Body of pancreas (tissue), 4 donors: Measurements from ENCODE around the gene EPB42. TPM values are rescaled to one million over a fixed set of nuclear protein-coding genes. Genes with fewer than 3 reads are reported as not detected.
"Not testable (repeated sequence)": the region's sequence is repeated elsewhere in the genome, so short reads cannot be mapped to it uniquely, and the experiment has no call there.

Experiments used
- ATAC-seq: fragments of 150-250 bp; one replicate; pipeline ENCODE4 v1.9.1; 2016
- DNase-seq, 4 donors: peaks; one replicate each; pipeline ENCODE4 v3.0.0-alpha.2; 2019
- H3K27ac ChIP-seq, 4 donors: fragments of 200-600 bp; sonication (generic); 1 replicate in 3 of 4; 2 replicates in 1 of 4; pipeline versions ENCODE4 v1.5.1 to v1.6.1; 2016 to 2019; ENCODE audit warnings: mild to moderate bottlenecking in 1 of 4, mixed read lengths in 1 of 4, moderate library complexity in 1 of 4
- H3K27me3 ChIP-seq, 2 donors: fragments of 200-600 bp; sonication (generic); one replicate each; pipeline ENCODE4 v1.6.0; 2016; ENCODE audit warnings: mild to moderate bottlenecking in 1 of 2
- H3K36me3 ChIP-seq, 2 donors: fragments of 200-600 bp; sonication (generic); replicated peaks in 1 of 2; 2 replicates each; pipeline ENCODE4 v1.5.1; 2016; ENCODE audit warnings: low read depth in 2 of 2; ENCODE audit not compliant: insufficient read depth in 1 of 2
- H3K4me1 ChIP-seq: fragments of 200-600 bp; sonication (generic); one replicate; pipeline ENCODE4 v1.6.0; 2016
- H3K4me3 ChIP-seq, 2 donors: fragments of 200-600 bp; sonication (generic); 1 replicate in 1 of 2; 2 replicates in 1 of 2; pipeline ENCODE4 v1.5.1; 2016 to 2019
- H3K9me3 ChIP-seq, 3 donors: fragments of 200-600 bp; sonication (generic); 1 replicate in 2 of 3; 2 replicates in 1 of 3; pipeline ENCODE4 v1.5.1; 2016
- CTCF ChIP-seq, 7 experiments: fragments of 450-650 bp in 4 of 7; fragments of 200-600 bp in 3 of 7; sonication (generic) in 3 of 7; IDR thresholded peaks; one replicate each; pipeline ENCODE4 v1.5.1; 2016 to 2019; ENCODE audit warnings: antibody characterized with exemption in 7 of 7
- POLR2A ChIP-seq, 3 donors: fragments of 450-650 bp; IDR thresholded peaks; one replicate each; pipeline ENCODE4 v1.6.1; 2016; ENCODE audit warnings: antibody characterized with exemption in 3 of 3, mild to moderate bottlenecking in 2 of 3
- WGBS, 2 donors: methylation state at CpG; one replicate each; pipeline ENCODE4 v1.1.5; 2017; 5-methylcytosine and 5-hydroxymethylcytosine counted together
- intact Hi-C: fragments of 100-400 bp; cut with DNase I; formaldehyde crosslinking; loops from one replicate; pipeline ENCODE4 v1.15.1; 2023
- total RNA-seq, 2 donors: library from RNA; depleted of rRNA; stranded (reverse); fragments of >200 nt; gene quantifications; one replicate each; pipeline ENCODE4 v1.1.0, GENCODE V29; 2016

EPB42 gene
- total RNA-seq, 2 donors from 2014 or later = not detected

- Histone ChIP-seq H3K27me3 (no peaks in the 10 kb centered on the region), H3K4me1 (no peaks in the 10 kb centered on the region), H3K9me3 (no peaks in the 10 kb centered on the region), H3K4me3 (no peak overlapping the region), H3K27ac (no peak overlapping the region), H3K36me3 (no peaks in the 10 kb centered on the region)
- DNase-seq = no peak
- intact Hi-C loops = loop anchor here (5.0 kb wide), 1 partner anchor 56 kb away; no protein-coding TSS in a partner anchor
- ATAC-seq = no peak
- TF ChIP-seq POLR2A (IDR thresholded peaks at IDR 0.05) = no peak
- no peak for TF ChIP-seq CTCF (IDR thresholded peaks at IDR 0.05)
- WGBS, 2 donors = 90 to 92% methylated on average over 18 to 47 of the region's 57 CpGs
Measured at GRCh38 chr15:43226436-43227305, 5.9 kb upstream of the EPB42 start.

- not testable (repeated sequence) for H3K36me3 ChIP-seq, ATAC-seq, H3K9me3 ChIP-seq, H3K4me3 ChIP-seq, DNase-seq, H3K27ac ChIP-seq, H3K4me1 ChIP-seq, H3K27me3 ChIP-seq
- 72 to 82% methylated on average over 12 of the region's 12 CpGs for WGBS, 2 donors
- intact Hi-C loops = loop anchor here (5.0 kb wide), 1 partner anchor 56 kb away; no protein-coding TSS in a partner anchor
Measured at GRCh38 chr15:43225950-43226255, 5.1 kb upstream of the EPB42 start.

GRCh38 chr15:43225201-43225949 is 4.6 kb upstream of the EPB42 start:
- H3K4me1 ChIP-seq = no peaks in the 10 kb centered on the region
- no peaks in the 10 kb centered on the region for H3K9me3 ChIP-seq
- no peak overlapping the region for H3K27ac ChIP-seq
- no peaks in the 10 kb centered on the region for H3K27me3 ChIP-seq
- intact Hi-C loops = loop anchor here (5.0 kb wide), 1 partner anchor 57 kb away; no protein-coding TSS in a partner anchor
- ATAC-seq = peak; percentile 78
- 33 to 41% methylated on average over 13 to 16 of the region's 16 CpGs for WGBS, 2 donors
- peak; percentile 40 to 61 (median 57) for DNase-seq
- no peaks in the 10 kb centered on the region for H3K36me3 ChIP-seq
- TF ChIP-seq CTCF (IDR thresholded peaks at IDR 0.05) = peak; percentile 52 to 73 (median 65)
- TF ChIP-seq POLR2A (IDR thresholded peaks at IDR 0.05) = no peak
- H3K4me3 ChIP-seq = no peak overlapping the region

GRCh38 chr15:43221422-43221821 is 604 bp upstream of the EPB42 start:
- Histone ChIP-seq H3K4me1 (no peaks in the 10 kb centered on the region), H3K9me3 (no peaks in the 10 kb centered on the region), H3K27ac (no peak overlapping the region), H3K36me3 (no peaks in the 10 kb centered on the region), H3K27me3 (no peaks in the 10 kb centered on the region), H3K4me3 (no peak overlapping the region)
- TF ChIP-seq POLR2A (IDR thresholded peaks at IDR 0.05) (no peak), CTCF (IDR thresholded peaks at IDR 0.05) (no peak)
- 50 to 59% methylated on average over 1 of the region's 1 CpG for WGBS, 2 donors
- DNase-seq (no peak), ATAC-seq (no peak)
- intact Hi-C loops = no loop called here
